ENCODE measurements around the gene OBSCN. TPM values are rescaled to one million over a fixed set of nuclear protein-coding genes. Genes with fewer than 3 reads are reported as not detected.
"Not testable (repeated sequence)": the region's sequence is repeated elsewhere in the genome, so short reads cannot be mapped to it uniquely, and the experiment has no call there.

Gene OBSCN
- total RNA-seq, 1 donor from 2014 or later, result 30.2 TPM

DNA sequence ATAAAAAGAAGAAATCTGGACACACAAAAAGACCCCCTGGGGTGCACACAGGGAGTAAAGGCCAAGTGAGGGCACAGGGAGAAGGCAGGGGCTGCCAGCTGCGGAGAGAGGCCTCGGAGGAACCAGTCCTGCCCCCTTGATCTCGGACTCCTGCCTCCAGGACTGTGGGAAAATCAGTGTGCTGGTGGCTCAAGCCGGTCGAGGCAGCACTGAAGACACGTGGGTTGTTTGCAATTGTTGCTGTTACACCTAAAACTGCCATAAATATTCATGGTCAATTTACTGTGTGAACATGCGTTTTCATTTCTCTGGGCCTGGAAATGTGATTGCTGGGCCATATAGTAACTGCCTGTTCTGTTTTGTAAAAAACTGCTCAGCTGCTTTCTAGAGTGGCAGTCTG lies 23.7 kb upstream of the OBSCN start:
- FAIRE-seq, result no peak

GRCh38 chr1:228185641-228185965 lies 22.2 kb upstream of the OBSCN start:
- no peak for FAIRE-seq
- no peak for DNase-seq (ENCODE audit: low spot score in 2 of 2)

More for the DNA sequence above, 23.7 kb upstream of the OBSCN start:
- no peak for DNase-seq (ENCODE audit: low spot score in 2 of 2)

DNA sequence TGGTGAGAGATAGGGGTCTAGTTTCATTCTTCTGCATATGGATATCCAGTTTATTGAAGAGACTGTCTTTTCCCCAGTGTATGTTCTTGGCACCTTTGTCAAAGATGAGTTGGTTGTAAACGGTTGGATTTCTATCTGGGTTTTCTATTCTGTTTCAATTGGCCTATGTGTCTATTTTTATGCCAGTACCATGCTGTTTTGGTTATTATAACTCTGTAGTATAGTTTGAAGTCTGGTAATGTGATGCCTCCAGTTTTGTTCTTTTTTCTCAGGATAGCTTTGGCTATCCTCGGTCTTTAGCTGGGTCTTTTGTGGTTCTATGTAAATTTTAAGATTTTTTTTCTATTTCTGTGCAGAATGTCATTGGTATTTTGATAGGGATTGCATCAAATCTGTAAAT lies 19.6 kb upstream of the OBSCN start:
- not testable (repeated sequence) for FAIRE-seq

GRCh38 chr1:228190182-228190581 lies 17.7 kb upstream of the OBSCN start:
- no peak for DNase-seq (ENCODE audit: low spot score in 2 of 2)
- no peak for FAIRE-seq

More for the DNA sequence above, 19.6 kb upstream of the OBSCN start:
- not testable (repeated sequence) for DNase-seq (ENCODE audit: low spot score in 2 of 2)

- FAIRE-seq, result no peak
Observed at GRCh38 chr1:228190778-228191177, 17.1 kb upstream of the OBSCN start.

DNA sequence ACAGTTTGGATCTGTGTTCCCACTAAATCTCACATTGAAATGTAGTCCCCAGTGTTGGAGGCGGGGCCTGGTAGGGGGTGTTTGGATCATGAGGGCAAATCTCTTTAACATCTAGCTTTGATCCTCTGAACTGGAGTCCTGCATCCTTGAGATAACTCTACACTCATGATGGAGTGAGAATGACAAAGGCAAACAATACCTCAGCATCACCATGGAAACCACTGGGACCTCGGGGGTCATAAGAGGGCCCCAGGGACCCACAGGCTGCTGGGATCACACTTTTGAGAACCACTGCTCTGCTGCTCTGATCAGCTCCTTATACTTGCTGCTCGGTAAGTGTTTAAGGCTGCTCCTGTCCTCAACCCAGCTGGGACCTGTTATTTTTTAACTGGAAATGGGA lies 13.4 kb upstream of the OBSCN start:
- FAIRE-seq (no peak), DNase-seq (ENCODE audit: low spot score in 2 of 2) (no peak)

More at GRCh38 chr1:228190778-228191177, 17.1 kb upstream of the OBSCN start:
- no peak for DNase-seq (ENCODE audit: low spot score in 2 of 2)

GRCh38 chr1:228194921-228195812 lies 12.7 kb upstream of the OBSCN start:
- DNase-seq (ENCODE audit: low spot score in 2 of 2) (no peak), FAIRE-seq (no peak)

GRCh38 chr1:228197555-228198147 lies 10.2 kb upstream of the OBSCN start:
- DNase-seq (ENCODE audit: low spot score in 2 of 2) (no peak), FAIRE-seq (no peak)

DNA sequence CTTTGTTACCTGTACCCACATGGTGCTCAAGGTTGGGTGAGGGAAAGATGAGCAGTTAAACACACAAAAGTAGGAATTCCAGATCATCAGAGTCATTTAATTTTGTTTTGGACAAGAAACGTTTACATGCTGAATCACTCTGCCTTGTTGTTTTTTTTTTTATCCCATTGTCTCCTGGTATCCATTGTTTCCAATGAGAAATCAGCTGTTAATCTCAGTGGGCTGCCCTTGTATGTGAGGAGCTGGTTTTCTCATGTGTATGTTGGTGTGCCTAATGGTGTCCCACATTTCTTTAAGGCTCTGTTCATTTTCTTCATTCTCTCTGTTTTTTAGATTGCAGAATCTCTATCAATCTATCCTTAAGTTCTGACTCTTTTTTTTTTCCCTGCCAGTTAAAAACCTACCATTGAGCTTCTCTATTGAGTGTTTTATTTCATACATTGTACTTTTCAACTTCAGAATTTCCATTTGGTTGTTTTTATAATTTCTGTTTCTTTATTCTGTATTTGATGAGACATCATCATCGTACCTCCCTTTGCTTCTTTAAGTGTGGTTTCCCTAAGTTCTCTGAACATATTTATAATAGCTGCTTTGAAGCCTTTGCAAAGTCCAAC lies 8.8 kb upstream of the OBSCN start:
- FAIRE-seq (no peak), DNase-seq (ENCODE audit: low spot score in 2 of 2) (no peak)

- no peak for FAIRE-seq
- DNase-seq (ENCODE audit: low spot score in 2 of 2), result no peak
Observed at GRCh38 chr1:228204958-228205357, 2.9 kb upstream of the OBSCN start.

GRCh38 chr1:228205526-228206436 lies 2.1 kb upstream of the OBSCN start:
- FAIRE-seq, result no peak
- DNase-seq (ENCODE audit: low spot score in 2 of 2), result no peak

DNA sequence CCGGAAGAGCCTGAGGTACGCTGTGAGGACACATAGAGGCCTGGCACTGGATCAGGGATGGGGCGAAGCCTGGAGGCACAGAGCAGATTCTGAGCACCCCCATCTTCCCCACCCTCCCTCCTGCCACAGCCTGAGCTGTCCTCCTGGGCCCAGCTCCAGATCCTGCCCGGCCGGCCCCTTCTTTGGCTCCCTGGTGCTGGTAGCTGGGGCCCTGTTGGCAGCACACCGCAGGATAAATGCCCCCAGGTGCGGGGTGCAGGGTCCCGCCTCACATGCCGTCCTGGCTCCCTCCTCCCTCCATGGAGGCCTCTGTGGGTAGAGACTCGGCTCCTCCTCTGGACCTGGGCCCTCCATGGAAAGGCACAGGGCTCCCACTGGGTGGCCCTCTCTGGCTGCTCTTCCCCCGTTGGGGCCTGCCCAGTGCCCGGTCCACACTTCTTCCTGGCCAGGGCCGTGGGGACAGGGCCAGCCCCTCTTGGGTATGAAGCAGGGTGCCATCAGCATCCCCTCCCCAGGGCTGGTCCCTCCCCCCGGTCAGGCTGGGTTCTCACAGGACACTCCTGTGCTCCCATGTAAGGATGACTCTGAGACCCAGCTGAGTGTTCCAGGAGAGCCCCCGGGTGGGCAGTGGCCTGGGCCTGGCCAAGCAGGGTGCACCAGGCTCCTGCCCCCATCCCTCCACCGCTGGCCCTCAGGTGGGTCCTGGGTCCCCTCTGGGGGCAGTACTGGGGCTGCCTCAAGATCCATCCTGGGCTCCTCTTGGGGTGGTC lies 1.1 kb upstream of the OBSCN start:
- no peak for FAIRE-seq

DNA sequence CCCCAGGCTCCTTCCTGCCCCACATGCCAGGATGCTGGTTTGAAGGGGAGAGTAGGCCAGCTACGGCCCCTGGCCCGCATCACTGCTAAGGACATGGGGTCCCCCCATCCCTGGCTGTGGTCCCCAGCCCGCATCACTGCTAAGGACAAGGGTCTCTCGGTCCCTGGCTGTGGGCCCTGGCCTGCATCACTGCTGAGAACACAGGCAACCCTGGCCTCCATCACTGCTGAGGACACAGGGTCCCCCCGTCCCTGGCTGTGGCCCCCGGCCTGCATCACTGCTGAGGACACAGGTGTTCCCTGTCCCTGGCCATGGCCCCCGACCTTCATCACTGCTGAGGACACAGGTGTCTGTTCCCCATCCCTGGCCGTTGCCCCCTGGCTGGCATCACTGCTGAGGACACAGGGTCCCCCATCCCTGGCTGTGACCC lies 448 bp upstream of the OBSCN start:
- no peak for FAIRE-seq
- no peak for DNase-seq (ENCODE audit: low spot score in 2 of 2)

More for the DNA sequence above, 1.1 kb upstream of the OBSCN start:
- no peak for DNase-seq (ENCODE audit: low spot score in 2 of 2)

GRCh38 chr1:228208831-228209551 lies 1.1 kb downstream of the OBSCN start:
- FAIRE-seq, result no peak

GRCh38 chr1:228209657-228210056 lies 1.8 kb downstream of the OBSCN start:
- FAIRE-seq (no peak), DNase-seq (ENCODE audit: low spot score in 2 of 2) (no peak)

More at GRCh38 chr1:228208831-228209551, 1.1 kb downstream of the OBSCN start:
- DNase-seq (ENCODE audit: low spot score in 2 of 2), result no peak

DNA sequence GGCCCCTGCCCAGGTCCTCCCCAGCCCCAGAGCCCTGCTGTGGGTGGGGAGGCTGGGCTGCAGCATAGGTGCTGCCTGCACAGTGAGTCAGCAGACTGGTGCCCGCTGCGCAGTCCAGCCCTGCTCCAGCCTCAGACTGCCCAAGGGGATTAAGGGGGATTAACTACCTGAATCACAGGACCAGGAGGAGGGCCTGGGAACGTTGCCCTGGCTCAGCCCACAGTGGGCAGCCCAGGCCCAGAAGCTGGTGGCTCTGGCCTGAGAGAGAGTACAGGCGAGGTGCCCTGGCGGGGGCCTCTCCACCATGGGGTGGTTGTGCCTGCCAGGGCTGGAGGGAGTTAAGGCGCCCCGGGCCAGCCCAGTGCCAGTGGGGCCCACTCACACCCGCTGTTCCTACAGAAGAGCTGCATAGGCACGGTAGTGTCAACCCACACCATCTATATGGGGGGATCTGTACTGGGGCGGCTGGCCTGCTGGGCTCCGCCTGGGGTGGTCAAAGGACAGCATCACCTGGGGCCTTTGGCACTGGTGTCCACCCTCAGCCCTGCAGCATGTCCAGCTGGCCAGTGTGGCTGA lies 2.3 kb downstream of the OBSCN start:
- DNase-seq (ENCODE audit: low spot score in 2 of 2) (no peak), FAIRE-seq (no peak)

DNA sequence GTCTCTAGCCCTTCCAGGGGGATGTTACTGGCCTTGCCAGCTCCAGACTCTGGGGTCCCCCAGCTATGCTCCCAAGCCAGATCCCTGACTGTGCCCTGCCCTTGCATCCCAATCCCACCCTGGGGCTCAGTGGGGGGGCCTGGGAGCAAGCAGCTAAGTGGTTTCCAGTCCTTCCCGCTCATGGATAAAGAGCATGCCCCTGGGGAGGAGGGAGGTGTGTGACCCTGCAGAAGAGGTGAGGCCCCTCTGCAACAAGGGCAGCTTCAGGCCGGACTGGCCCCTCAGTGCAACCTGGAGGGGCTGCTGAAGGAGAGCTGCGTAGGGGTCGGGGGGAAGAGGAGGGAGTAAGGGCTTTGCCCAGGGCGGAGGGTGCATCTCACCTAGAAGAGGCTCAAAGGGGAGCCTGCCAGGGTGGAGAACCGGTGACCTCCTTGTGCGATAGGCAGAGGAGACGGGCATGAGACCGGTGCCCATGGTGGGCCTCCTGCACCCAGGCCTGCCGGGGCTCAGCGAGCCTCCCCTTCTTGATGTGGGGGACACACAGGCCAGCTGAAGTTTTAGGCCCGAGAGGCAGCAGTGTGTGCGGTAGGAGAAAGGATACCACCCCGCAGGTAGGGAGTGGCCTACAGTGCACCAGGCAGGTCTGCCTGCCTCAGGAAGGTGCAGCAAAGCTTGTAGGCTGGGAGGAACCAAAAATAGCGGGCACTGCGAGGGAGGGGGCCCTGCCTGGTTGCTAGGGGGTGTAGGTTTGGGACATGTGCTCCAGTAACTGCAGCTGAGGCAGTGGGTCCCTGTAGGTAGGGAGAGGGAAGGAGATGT lies 3.1 kb downstream of the OBSCN start:
- FAIRE-seq, result no peak
- no peak for DNase-seq (ENCODE audit: low spot score in 2 of 2)
